ENCODE results near the gene PSMB5. TPM values are rescaled to one million over a fixed set of nuclear protein-coding genes. Genes with fewer than 3 reads are reported as not detected.
A peak's percentile ranks its signal among the peaks of the same experiment; 100 is the strongest.

Gene PSMB5
- total and polyA plus RNA-seq, 2 of the 13 experiments (the other 11 are each of a cell fraction or from before 2014, with no cell fraction given), result 705 to 871 TPM

DNA sequence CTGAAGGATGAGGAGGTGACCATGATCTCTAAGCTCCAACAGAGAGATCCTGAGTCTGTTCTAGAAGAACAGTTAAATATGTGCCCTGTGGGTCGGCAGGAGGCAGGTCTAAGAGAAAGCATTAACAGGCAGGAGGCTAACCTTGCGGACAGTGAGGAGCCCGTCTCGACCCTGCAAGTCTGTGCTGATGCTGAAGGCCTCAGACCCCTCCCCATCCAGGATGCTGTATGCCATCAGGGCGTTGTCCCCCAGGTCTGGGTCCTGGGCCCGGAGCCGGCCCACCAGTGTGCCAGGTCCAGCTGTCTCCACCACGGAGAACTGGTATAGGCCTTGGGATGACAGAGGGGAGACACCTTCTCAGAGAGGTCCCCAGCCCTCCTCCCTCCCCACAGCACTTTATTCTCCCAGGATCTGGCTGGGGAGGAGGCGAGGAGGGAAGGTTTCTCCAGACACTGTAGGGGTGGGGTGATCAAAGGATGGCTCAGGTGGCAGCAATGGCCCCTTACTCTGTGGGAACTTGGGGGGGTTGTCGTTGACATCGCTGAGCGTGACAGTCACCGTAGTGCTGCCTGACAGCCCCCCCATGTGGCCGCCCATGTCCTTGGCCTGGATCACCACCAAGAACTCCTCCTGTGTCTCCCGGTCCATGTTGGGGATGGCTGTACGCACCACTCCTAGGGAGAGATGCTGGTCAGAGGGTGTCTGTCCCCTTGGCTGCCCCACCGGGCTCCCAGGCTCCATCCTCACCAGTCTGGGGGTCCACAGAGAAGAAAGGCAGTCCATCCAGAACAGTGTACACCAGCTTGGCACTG is 19.5 kb upstream of the PSMB5 start (continued):
- TF ChIP-seq TOPORS (CRISPR knock-in tag; IDR thresholded peaks at IDR 0.05) (no peak), SMARCC2 (IDR thresholded peaks at IDR 0.05) (no peak), BCLAF1 (IDR thresholded peaks at IDR 0.05) (no peak), TBX2 (CRISPR knock-in tag; IDR thresholded peaks at IDR 0.05; ENCODE audit: borderline replicate concordance) (peak; percentile 45; the same call in 1 of the 2 replicates), E2F1 (CRISPR knock-in tag; IDR thresholded peaks at IDR 0.05) (no peak), MYC (CRISPR knock-in tag; IDR thresholded peaks at IDR 0.05; ENCODE audit: borderline replicate concordance) (peak; percentile 23; the same call in 1 of the 2 replicates), SNAPC4 (CRISPR knock-in tag; IDR thresholded peaks at IDR 0.05) (no peak), CENPX (CRISPR knock-in tag; IDR thresholded peaks at IDR 0.05) (no peak), ZNF775 (CRISPR knock-in tag; IDR thresholded peaks at IDR 0.05; ENCODE audit: borderline replicate concordance) (no peak), ZNF619 (CRISPR knock-in tag; IDR thresholded peaks at IDR 0.05) (0 out of 2 replicates have a peak, but pooled peaks have one; percentile 13)
- TF ChIP-seq, protein P1, sequence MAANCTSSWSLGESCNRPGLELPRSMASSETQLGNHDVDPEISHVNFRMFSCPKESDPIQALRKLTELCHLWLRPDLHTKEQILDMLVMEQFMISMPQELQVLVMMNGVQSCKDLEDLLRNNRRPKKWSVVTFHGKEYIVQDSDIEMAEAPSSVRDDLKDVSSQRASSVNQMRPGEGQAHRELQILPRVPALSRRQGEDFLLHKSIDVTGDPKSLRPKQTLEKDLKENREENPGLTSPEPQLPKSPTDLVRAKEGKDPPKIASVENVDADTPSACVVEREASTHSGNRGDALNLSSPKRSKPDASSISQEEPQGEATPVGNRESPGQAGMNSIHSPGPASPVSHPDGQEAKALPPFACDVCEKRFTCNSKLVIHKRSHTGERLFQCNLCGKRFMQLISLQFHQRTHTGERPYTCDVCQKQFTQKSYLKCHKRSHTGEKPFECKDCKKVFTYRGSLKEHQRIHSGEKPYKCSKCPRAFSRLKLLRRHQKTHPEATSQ (CRISPR knock-in tag; IDR thresholded peaks at IDR 0.05; ENCODE audit: borderline replicate concordance), result no peak
- TF ChIP-seq, protein P2, sequence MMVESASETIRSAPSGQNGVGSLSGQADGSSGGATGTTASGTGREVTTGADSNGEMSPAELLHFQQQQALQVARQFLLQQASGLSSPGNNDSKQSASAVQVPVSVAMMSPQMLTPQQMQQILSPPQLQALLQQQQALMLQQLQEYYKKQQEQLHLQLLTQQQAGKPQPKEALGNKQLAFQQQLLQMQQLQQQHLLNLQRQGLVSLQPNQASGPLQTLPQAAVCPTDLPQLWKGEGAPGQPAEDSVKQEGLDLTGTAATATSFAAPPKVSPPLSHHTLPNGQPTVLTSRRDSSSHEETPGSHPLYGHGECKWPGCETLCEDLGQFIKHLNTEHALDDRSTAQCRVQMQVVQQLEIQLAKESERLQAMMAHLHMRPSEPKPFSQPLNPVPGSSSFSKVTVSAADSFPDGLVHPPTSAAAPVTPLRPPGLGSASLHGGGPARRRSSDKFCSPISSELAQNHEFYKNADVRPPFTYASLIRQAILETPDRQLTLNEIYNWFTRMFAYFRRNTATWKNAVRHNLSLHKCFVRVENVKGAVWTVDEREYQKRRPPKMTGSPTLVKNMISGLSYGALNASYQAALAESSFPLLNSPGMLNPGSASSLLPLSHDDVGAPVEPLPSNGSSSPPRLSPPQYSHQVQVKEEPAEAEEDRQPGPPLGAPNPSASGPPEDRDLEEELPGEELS (CRISPR knock-in tag; IDR thresholded peaks at IDR 0.05), result no peak
- TF ChIP-seq, protein P3, sequence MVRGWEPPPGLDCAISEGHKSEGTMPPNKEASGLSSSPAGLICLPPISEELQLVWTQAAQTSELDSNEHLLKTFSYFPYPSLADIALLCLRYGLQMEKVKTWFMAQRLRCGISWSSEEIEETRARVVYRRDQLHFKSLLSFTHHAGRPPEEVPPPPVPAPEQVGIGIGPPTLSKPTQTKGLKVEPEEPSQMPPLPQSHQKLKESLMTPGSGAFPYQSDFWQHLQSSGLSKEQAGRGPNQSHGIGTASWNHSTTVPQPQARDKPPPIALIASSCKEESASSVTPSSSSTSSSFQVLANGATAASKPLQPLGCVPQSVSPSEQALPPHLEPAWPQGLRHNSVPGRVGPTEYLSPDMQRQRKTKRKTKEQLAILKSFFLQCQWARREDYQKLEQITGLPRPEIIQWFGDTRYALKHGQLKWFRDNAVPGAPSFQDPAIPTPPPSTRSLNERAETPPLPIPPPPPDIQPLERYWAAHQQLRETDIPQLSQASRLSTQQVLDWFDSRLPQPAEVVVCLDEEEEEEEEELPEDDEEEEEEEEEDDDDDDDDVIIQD (CRISPR knock-in tag; IDR thresholded peaks at IDR 0.05; ENCODE audit: low read depth), result no peak
